RCC 7860 (cell line): ENCODE data around the gene CRIP2.

ENCODE experiments used
- DNase-seq: peaks from one replicate; pipeline ENCODE4 v3.0.0-alpha.2; 2015; ENCODE audit warnings: low spot score
- FAIRE-seq: peaks from 2 replicates; lab custom pipeline; 2012; peaks lifted over from hg19 to GRCh38; lab: Jason Lieb, UNC

The CRIP2 gene

GRCh38 chr14:105442834-105443233, 31.8 kb upstream of the CRIP2 start:
- FAIRE-seq (no peak), DNase-seq (no peak)

- FAIRE-seq (no peak), DNase-seq (no peak)
Measured at GRCh38 chr14:105444859-105445258, 29.8 kb upstream of the CRIP2 start.

- FAIRE-seq (no peak), DNase-seq (no peak)
Measured at GRCh38 chr14:105445290-105445689, 29.3 kb upstream of the CRIP2 start.

GRCh38 chr14:105445901-105446845, 28.4 kb upstream of the CRIP2 start:
- no peak for FAIRE-seq
- DNase-seq: no peak

GRCh38 chr14:105446971-105447370, 27.6 kb upstream of the CRIP2 start:
- DNase-seq (no peak), FAIRE-seq (no peak)

- DNase-seq (no peak), FAIRE-seq (no peak)
Measured at GRCh38 chr14:105447651-105448640, 26.7 kb upstream of the CRIP2 start.

- FAIRE-seq (no peak), DNase-seq (no peak)
Measured at GRCh38 chr14:105448706-105449111, 25.9 kb upstream of the CRIP2 start.

- no peak for FAIRE-seq
Measured at GRCh38 chr14:105449276-105450122, 25.1 kb upstream of the CRIP2 start.

GRCh38 chr14:105450123-105450505, 24.5 kb upstream of the CRIP2 start:
- DNase-seq: no peak
- no peak for FAIRE-seq

More at GRCh38 chr14:105449276-105450122, 25.1 kb upstream of the CRIP2 start:
- DNase-seq: no peak

GRCh38 chr14:105450864-105451720, 23.5 kb upstream of the CRIP2 start:
- FAIRE-seq (no peak), DNase-seq (no peak)

- FAIRE-seq: no peak
- no peak for DNase-seq
Measured at GRCh38 chr14:105452963-105453362, 21.7 kb upstream of the CRIP2 start.

GRCh38 chr14:105453847-105454246, 20.8 kb upstream of the CRIP2 start:
- FAIRE-seq: no peak

GRCh38 chr14:105455086-105455640, 19.5 kb upstream of the CRIP2 start:
- no peak for FAIRE-seq
- no peak for DNase-seq

More at GRCh38 chr14:105453847-105454246, 20.8 kb upstream of the CRIP2 start:
- DNase-seq: no peak

- no peak for FAIRE-seq
- DNase-seq: no peak
Measured at GRCh38 chr14:105455766-105456660, 18.6 kb upstream of the CRIP2 start.

GRCh38 chr14:105456736-105457617, 17.6 kb upstream of the CRIP2 start:
- FAIRE-seq (no peak), DNase-seq (no peak)

GRCh38 chr14:105458010-105458409, 16.6 kb upstream of the CRIP2 start:
- FAIRE-seq: no peak
- no peak for DNase-seq

- DNase-seq: no peak
- no peak for FAIRE-seq
Measured at GRCh38 chr14:105458571-105458970, 16.1 kb upstream of the CRIP2 start.
